Measurements from ENCODE around the gene FILIP1L. TPM values are rescaled to one million over a fixed set of nuclear protein-coding genes. Genes with fewer than 3 reads are reported as not detected.
A peak's percentile ranks its signal among the peaks of the same experiment; 100 is the strongest.

Gene FILIP1L
- polyA plus RNA-seq, 1 donor = 36.3 TPM

GRCh38 chr3:99817047-99817436 lies 297.3 kb downstream of the FILIP1L start:
- Histone ChIP-seq H3K4me1 (ENCODE audit: control insufficient read depth, insufficient read depth, low read length) (peaks cover 3% of the 10 kb centered on the region), H3K9me3 (ENCODE audit: control insufficient read depth, low read depth, low read length) (no peaks in the 10 kb centered on the region), H3K36me3 (ENCODE audit: control insufficient read depth, insufficient read depth, low read length) (no peaks in the 10 kb centered on the region), H3K27me3 (ENCODE audit: control insufficient read depth, insufficient read depth, low read length) (no peaks in the 10 kb centered on the region), H3K27ac (ENCODE audit: low read length) (peak overlapping the region; percentile 90), H3K4me3 (ENCODE audit: low read length) (peak overlapping the region; percentile 79)
- no CpG with 5 or more reads among the region's 15 CpGs for WGBS (ENCODE audit: insufficient coverage, low lambda C conversion rate)
- DNase-seq = no peak

- no CpG with 5 or more reads among the region's 1 CpG for WGBS (ENCODE audit: insufficient coverage, low lambda C conversion rate)
- no peaks in the 10 kb centered on the region for H3K27me3 ChIP-seq (ENCODE audit: control insufficient read depth, insufficient read depth, low read length)
- H3K4me1 ChIP-seq (ENCODE audit: control insufficient read depth, insufficient read depth, low read length) = no peaks in the 10 kb centered on the region
- no peaks in the 10 kb centered on the region for H3K9me3 ChIP-seq (ENCODE audit: control insufficient read depth, low read depth, low read length)
- no peaks in the 10 kb centered on the region for H3K36me3 ChIP-seq (ENCODE audit: control insufficient read depth, insufficient read depth, low read length)
- H3K4me3 ChIP-seq (ENCODE audit: low read length) = no peak overlapping the region
- no peak overlapping the region for H3K27ac ChIP-seq (ENCODE audit: low read length)
- DNase-seq = no peak
Observed at GRCh38 chr3:99810403-99810802, 303.9 kb downstream of the FILIP1L start.

- no CpG with 5 or more reads among the region's 2 CpGs for WGBS (ENCODE audit: insufficient coverage, low lambda C conversion rate)
- peaks cover 6% of the 10 kb centered on the region for H3K9me3 ChIP-seq (ENCODE audit: control insufficient read depth, low read depth, low read length)
- H3K27ac ChIP-seq (ENCODE audit: low read length) = no peak overlapping the region
Observed at GRCh38 chr3:99809565-99809964, 304.7 kb downstream of the FILIP1L start.

GRCh38 chr3:99808163-99808794 lies 306.0 kb downstream of the FILIP1L start:
- Histone ChIP-seq H3K4me3 (ENCODE audit: low read length) (no peak overlapping the region), H3K9me3 (ENCODE audit: control insufficient read depth, low read depth, low read length) (peaks cover 8% of the 10 kb centered on the region), H3K27ac (ENCODE audit: low read length) (no peak overlapping the region), H3K4me1 (ENCODE audit: control insufficient read depth, insufficient read depth, low read length) (no peaks in the 10 kb centered on the region), H3K36me3 (ENCODE audit: control insufficient read depth, insufficient read depth, low read length) (no peaks in the 10 kb centered on the region), H3K27me3 (ENCODE audit: control insufficient read depth, insufficient read depth, low read length) (no peaks in the 10 kb centered on the region)
- WGBS (ENCODE audit: insufficient coverage, low lambda C conversion rate) = no CpG with 5 or more reads among the region's 4 CpGs
- peak; percentile 44 to 49 for DNase-seq

More at GRCh38 chr3:99809565-99809964, 304.7 kb downstream of the FILIP1L start:
- Histone ChIP-seq H3K27me3 (ENCODE audit: control insufficient read depth, insufficient read depth, low read length) (no peaks in the 10 kb centered on the region), H3K4me1 (ENCODE audit: control insufficient read depth, insufficient read depth, low read length) (no peaks in the 10 kb centered on the region), H3K4me3 (ENCODE audit: low read length) (no peak overlapping the region), H3K36me3 (ENCODE audit: control insufficient read depth, insufficient read depth, low read length) (no peaks in the 10 kb centered on the region)
- DNase-seq = no peak

GRCh38 chr3:99805160-99805559 lies 309.1 kb downstream of the FILIP1L start:
- Histone ChIP-seq H3K4me3 (ENCODE audit: low read length) (no peak overlapping the region), H3K36me3 (ENCODE audit: control insufficient read depth, insufficient read depth, low read length) (no peaks in the 10 kb centered on the region), H3K9me3 (ENCODE audit: control insufficient read depth, low read depth, low read length) (peaks cover 8% of the 10 kb centered on the region), H3K27me3 (ENCODE audit: control insufficient read depth, insufficient read depth, low read length) (no peaks in the 10 kb centered on the region), H3K27ac (ENCODE audit: low read length) (no peak overlapping the region), H3K4me1 (ENCODE audit: control insufficient read depth, insufficient read depth, low read length) (no peaks in the 10 kb centered on the region)
- no peak for DNase-seq
- no CpG with 5 or more reads among the region's 2 CpGs for WGBS (ENCODE audit: insufficient coverage, low lambda C conversion rate)

GRCh38 chr3:99803297-99803696 lies 311.0 kb downstream of the FILIP1L start:
- no peaks in the 10 kb centered on the region for H3K36me3 ChIP-seq (ENCODE audit: control insufficient read depth, insufficient read depth, low read length)
- no peak for DNase-seq
- H3K4me1 ChIP-seq (ENCODE audit: control insufficient read depth, insufficient read depth, low read length) = no peaks in the 10 kb centered on the region
- no peak overlapping the region for H3K27ac ChIP-seq (ENCODE audit: low read length)
- no CpG with 5 or more reads among the region's 1 CpG for WGBS (ENCODE audit: insufficient coverage, low lambda C conversion rate)
- peaks cover 8% of the 10 kb centered on the region for H3K9me3 ChIP-seq (ENCODE audit: control insufficient read depth, low read depth, low read length)
- no peak overlapping the region for H3K4me3 ChIP-seq (ENCODE audit: low read length)
- H3K27me3 ChIP-seq (ENCODE audit: control insufficient read depth, insufficient read depth, low read length) = no peaks in the 10 kb centered on the region

- H3K4me1 ChIP-seq (ENCODE audit: control insufficient read depth, insufficient read depth, low read length) = no peaks in the 10 kb centered on the region
- H3K27me3 ChIP-seq (ENCODE audit: control insufficient read depth, insufficient read depth, low read length) = no peaks in the 10 kb centered on the region
- DNase-seq = no peak
- no peaks in the 10 kb centered on the region for H3K36me3 ChIP-seq (ENCODE audit: control insufficient read depth, insufficient read depth, low read length)
- no CpG with 5 or more reads among the region's 4 CpGs for WGBS (ENCODE audit: insufficient coverage, low lambda C conversion rate)
- H3K9me3 ChIP-seq (ENCODE audit: control insufficient read depth, low read depth, low read length) = peaks cover 2% of the 10 kb centered on the region
- H3K4me3 ChIP-seq (ENCODE audit: low read length) = no peak overlapping the region
- no peak overlapping the region for H3K27ac ChIP-seq (ENCODE audit: low read length)
Observed at GRCh38 chr3:99799422-99799821, 314.9 kb downstream of the FILIP1L start.

- WGBS (ENCODE audit: insufficient coverage, low lambda C conversion rate) = 93% methylated on average over 3 of the region's 15 CpGs
- Histone ChIP-seq H3K4me1 (ENCODE audit: control insufficient read depth, insufficient read depth, low read length) (no peaks in the 10 kb centered on the region), H3K9me3 (ENCODE audit: control insufficient read depth, low read depth, low read length) (no peaks in the 10 kb centered on the region), H3K27me3 (ENCODE audit: control insufficient read depth, insufficient read depth, low read length) (no peaks in the 10 kb centered on the region), H3K27ac (ENCODE audit: low read length) (no peak overlapping the region), H3K36me3 (ENCODE audit: control insufficient read depth, insufficient read depth, low read length) (no peaks in the 10 kb centered on the region), H3K4me3 (ENCODE audit: low read length) (no peak overlapping the region)
- DNase-seq = no peak
Observed at GRCh38 chr3:99795573-99795972, 318.7 kb downstream of the FILIP1L start.

GRCh38 chr3:99794485-99794884 lies 319.8 kb downstream of the FILIP1L start:
- Histone ChIP-seq H3K4me3 (ENCODE audit: low read length) (no peak overlapping the region), H3K27me3 (ENCODE audit: control insufficient read depth, insufficient read depth, low read length) (no peaks in the 10 kb centered on the region), H3K36me3 (ENCODE audit: control insufficient read depth, insufficient read depth, low read length) (no peaks in the 10 kb centered on the region), H3K4me1 (ENCODE audit: control insufficient read depth, insufficient read depth, low read length) (no peaks in the 10 kb centered on the region), H3K27ac (ENCODE audit: low read length) (no peak overlapping the region), H3K9me3 (ENCODE audit: control insufficient read depth, low read depth, low read length) (no peaks in the 10 kb centered on the region)
- DNase-seq = no peak
- WGBS (ENCODE audit: insufficient coverage, low lambda C conversion rate) = no CpG with 5 or more reads among the region's 8 CpGs

- no peaks in the 10 kb centered on the region for H3K36me3 ChIP-seq (ENCODE audit: control insufficient read depth, insufficient read depth, low read length)
- H3K27ac ChIP-seq (ENCODE audit: low read length) = no peak overlapping the region
- H3K9me3 ChIP-seq (ENCODE audit: control insufficient read depth, low read depth, low read length) = no peaks in the 10 kb centered on the region
- 0% methylated on average over 1 of the region's 3 CpGs for whole genome bisulfite sequencing (ENCODE audit: insufficient coverage, low lambda C conversion rate)
- no peak overlapping the region for H3K4me3 ChIP-seq (ENCODE audit: low read length)
- H3K4me1 ChIP-seq (ENCODE audit: control insufficient read depth, insufficient read depth, low read length) = no peaks in the 10 kb centered on the region
- no peaks in the 10 kb centered on the region for H3K27me3 ChIP-seq (ENCODE audit: control insufficient read depth, insufficient read depth, low read length)
- DNase-seq = peak in 1 of 2 donors; percentile 8
Observed at GRCh38 chr3:99789011-99789721, 325.1 kb downstream of the FILIP1L start.

All from large intestine (tissue), 3 donors.